ENCODE results near the gene NUDT6.
"Not testable (repeated sequence)": the region's sequence is repeated elsewhere in the genome, so short reads cannot be mapped to it uniquely, and the experiment has no call there.

Gene NUDT6

DNA sequence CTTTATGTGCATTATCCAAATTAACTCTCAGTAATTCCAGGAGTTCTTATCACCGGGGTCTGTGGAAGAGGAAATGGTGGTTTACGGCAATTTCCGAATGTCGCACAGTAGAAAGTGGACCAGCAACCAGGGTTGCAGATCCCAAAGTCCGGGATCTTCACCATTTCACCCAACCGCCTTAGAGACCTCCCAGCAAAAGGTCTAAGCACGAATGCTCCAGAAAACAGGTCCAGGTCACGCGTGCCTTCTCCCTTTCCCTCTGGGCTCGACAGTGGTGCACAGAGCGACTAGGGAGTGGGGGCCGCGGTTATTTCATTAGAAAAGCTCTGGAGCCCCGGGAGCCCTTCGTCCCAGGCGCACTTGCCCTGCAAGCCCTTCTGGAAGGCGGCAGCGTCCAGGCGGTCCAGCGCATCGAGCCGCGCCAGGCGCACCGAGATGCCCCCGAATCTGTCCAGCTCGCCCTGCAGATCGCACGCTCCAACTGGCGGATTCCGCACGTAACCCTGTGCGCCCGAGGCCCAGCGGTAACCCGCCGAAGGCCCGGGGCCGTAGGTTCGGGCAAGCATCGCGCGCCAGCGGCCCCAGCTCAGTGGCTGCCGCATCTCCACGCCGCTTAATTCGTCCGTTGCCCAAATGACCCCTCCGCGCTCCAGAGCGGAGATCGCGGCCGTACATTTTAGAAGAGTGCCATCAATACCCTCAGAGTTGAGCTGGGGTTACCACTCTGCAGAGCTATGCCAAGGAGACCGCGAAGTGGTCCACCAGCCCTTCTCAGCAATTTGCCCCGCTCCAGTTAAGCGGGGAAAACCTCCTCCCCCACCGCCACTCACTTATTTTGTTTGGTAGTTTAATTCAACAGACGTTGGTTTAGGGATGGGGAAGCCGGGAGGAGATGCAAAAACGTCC, at the start of gene NUDT6:
Gene NUDT6, minus strand, starts transcription at position 627 of the 906 bp plus-strand sequence. Its CDS starts 25 bp downstream, at position 602.
- DNase-seq (ENCODE audit: low spot score) = peak; percentile 41

GRCh38 chr4:122968227-122968812, 45.9 kb upstream of the NUDT6 start:
- no peak for DNase-seq (ENCODE audit: low spot score)

DNA sequence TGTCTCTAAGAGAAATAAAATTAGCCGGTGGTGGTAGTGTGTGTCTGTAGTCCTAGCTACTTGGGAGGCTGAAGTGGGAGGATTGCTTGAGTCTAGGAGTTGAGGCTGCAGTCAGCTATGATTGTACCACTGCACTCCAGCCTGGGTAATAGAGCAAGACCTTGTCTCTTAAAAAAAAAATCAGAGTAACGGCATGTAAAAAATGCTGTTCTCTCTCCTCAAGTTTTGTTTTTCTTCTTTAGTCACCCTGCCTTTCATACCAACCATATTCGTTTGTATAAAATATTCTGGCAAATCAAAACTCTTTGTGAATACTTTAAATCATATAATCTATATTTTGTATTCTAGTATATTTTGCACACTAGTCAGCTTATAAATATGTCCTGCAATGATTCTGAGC, 44.8 kb upstream of the NUDT6 start:
- DNase-seq (ENCODE audit: low spot score) = no peak

DNA sequence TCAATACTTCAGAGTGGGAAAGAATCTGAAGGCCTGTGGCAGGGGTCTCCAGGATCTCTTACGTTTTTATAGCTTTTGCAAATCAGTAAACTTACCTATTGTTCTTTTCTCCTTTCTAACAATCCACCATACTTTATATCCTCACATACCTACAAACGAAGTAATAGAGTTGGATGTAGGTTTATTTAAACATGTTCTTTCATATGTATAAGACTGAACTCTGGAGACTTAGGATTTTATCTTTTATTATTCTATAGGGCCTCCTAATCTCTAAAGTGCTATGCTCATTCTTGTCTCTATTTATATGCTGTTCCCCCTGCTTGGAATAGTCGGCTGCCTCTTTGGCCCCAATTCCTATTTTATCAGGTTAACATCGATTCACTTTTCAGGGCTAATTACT, 43.8 kb upstream of the NUDT6 start:
- no peak for DNase-seq (ENCODE audit: low spot score)

GRCh38 chr4:122963216-122963615, 40.8 kb upstream of the NUDT6 start:
- peak; percentile 0 for DNase-seq (ENCODE audit: low spot score)

DNA sequence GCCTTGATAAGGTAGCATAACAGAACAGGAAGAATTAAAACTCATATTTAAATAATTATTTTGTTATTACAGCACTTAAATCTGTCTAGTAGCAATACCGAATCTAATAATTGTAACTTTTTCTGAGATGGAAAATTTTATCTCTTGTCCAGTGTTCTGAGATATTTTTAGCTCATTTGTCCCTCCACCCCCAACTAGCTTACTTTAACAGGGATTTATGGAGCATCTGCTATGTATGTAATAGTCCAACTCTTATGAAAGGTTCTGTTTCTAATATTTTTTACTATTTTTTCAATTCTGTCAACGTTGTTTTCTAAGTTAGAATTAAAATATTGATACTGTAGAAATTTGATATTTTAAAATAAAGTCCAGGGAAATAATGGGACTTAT, 38.2 kb upstream of the NUDT6 start:
- DNase-seq (ENCODE audit: low spot score) = no peak

DNA sequence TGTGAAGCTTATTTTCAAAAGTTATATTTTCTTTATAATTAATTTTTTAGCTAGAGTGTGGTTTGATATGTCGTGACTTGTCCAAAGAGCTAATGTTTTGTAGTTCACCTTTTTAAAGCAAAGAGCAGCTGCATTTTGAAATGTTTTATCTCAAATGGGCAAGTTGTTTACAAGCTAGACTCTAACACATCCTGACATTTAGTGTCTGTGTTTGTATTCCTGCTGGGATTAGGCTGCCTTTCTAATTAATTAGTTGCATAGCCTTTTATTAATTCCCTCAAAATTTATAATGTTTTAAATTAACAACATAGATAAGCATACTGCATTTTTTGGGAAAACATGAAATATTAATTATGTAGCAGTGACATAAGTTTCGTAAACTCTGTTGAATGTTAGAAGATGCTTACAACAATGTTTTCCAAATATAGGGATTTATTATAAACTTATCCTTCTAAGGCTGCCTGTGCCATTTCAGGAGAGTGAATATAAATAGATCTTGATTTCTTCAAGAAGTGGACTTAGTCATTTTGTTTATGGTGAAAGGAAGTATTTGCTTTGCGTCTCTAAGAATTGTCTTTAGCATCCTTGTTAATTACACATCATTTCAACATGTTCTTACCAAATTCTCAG, 37.7 kb upstream of the NUDT6 start:
- DNase-seq (ENCODE audit: low spot score) = no peak

DNA sequence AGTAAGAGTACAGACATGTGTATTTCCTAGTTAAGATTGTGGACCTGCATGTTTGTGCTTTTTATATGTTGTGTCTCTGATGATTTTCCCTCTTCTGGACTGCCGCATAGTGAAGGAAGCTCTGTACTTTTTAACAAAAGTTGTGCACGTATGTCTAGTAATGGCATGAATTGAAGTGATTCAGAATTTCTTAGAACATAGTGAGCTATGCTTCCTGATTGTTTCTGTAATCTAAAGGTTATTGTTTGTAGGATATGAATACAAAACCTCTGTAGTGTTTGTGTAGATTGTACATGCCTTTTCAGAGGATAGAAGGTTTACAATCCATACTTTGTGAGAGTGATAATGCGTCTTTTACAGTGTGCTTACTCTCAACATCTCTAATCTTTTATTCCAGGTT, 37.0 kb upstream of the NUDT6 start:
- no peak for DNase-seq (ENCODE audit: low spot score)

DNA sequence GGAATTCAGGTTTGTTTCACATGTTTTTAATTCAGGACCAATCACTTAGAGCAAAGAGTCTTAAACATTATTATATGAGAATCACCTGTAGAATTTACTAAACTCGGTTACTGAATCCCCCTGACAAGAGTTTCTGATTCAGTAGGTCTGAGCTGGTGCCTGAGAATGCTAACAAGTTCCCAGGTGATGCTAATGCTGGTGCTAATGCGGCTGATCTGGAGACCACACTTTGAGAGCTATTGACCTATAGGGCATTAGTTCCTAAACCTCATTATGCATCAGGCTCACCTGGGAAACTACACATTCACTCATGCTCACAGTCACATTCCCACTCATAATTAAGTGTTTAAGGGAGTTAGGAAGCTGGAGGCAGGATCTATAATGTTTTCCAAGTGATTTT, 36.1 kb upstream of the NUDT6 start:
- no peak for DNase-seq (ENCODE audit: low spot score)

DNA sequence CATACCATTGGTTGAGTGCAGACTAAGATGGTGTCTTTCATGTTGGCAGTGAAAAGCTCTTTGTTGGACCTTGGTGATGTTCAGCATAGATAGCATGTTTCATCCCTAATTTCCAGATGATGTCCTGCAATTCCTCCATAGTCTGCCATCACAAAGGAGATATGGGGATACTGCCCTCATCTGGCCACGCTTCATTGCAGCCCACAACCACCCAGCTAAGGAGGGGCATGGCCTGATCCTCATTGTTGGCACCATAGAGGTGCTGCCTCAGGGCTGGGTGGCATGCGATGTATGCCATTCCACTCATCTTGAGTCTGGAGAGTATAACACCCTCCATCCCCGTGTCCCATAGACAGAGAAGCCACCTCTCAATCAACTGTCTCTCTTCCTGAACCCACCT, 31.5 kb upstream of the NUDT6 start:
- no peak for DNase-seq (ENCODE audit: low spot score)

GRCh38 chr4:122952028-122952427, 29.6 kb upstream of the NUDT6 start:
- DNase-seq (ENCODE audit: low spot score) = no peak

GRCh38 chr4:122948671-122949070, 26.3 kb upstream of the NUDT6 start:
- no peak for DNase-seq (ENCODE audit: low spot score)

GRCh38 chr4:122946142-122946541, 23.7 kb upstream of the NUDT6 start:
- DNase-seq (ENCODE audit: low spot score) = no peak

- not testable (repeated sequence) for DNase-seq (ENCODE audit: low spot score)
Observed at GRCh38 chr4:122945136-122945535, 22.7 kb upstream of the NUDT6 start.

DNA sequence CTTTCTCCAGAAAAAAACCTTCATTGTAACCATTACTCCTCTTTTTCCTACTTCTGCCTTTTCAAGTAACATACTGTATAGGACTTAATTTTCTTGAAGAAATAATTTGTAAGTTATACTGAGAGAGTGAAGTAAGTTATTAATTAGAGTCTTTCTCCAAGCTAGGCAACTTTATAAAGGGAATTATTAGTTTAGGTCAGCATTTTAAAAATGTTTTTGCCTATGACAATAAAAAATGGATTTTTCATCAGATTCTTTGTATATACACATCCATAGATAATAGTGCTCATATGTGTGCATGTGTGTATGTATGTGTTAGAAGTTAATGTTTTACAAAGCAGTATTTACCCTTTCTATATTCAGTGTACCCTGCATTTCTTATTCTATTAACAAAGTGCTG, 10.4 kb upstream of the NUDT6 start:
- no peak for DNase-seq (ENCODE audit: low spot score)

- no peak for DNase-seq (ENCODE audit: low spot score)
Observed at GRCh38 chr4:122930862-122931261, 8.5 kb upstream of the NUDT6 start.

DNA sequence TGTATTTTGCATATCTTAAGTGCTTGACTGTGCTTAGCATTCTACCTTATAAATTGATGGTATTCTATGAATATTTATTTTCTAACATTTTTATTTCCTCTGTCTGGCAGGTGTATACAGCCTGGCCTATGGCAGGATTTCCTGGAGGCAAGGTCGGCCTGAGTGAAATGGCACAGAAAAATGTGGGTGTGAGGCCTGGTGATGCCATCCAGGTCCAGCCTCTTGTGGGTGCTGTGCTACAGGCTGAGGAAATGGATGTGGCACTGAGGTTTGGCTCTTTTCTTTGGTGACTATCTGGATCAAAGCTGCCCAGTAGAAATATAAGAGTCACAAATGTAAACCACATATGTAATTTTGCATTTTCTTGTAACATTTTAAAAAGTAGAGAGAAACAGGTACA, 6.5 kb upstream of the NUDT6 start:
- DNase-seq (ENCODE audit: low spot score) = no peak

DNA sequence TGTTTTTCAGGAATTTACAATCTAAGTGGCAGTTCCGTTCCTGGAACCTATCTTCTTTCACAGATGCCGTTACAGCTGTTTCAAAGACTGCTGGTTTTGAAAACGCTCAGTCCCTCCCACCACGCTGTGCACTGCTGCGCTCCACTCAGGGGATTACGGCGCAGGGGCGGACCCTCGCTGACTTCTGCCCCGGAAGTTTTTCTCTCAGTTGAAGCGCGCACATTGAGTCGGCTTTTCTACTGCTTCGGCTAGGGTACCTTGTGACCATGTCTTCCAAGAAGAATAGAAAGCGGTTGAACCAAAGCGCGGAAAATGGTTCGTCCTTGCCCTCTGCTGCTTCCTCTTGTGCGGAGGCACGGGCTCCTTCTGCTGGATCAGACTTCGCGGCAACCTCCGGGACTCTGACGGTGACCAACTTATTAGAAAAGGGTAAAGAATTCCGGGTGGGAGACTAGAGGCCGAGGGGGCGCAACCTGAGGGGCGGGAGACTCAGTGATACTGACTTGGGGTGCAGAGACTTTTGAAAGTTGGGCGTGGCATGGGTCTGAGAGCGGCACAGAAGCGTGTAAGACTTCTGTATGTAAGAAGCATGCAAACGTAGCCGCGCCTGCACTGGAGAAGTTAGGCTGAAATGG, 597 bp upstream of the NUDT6 start:
- peak; percentile 70 for DNase-seq (ENCODE audit: low spot score)

GRCh38 chr4:122921300-122921699, 1.1 kb downstream of the NUDT6 start:
- DNase-seq (ENCODE audit: low spot score) = no peak

DNA sequence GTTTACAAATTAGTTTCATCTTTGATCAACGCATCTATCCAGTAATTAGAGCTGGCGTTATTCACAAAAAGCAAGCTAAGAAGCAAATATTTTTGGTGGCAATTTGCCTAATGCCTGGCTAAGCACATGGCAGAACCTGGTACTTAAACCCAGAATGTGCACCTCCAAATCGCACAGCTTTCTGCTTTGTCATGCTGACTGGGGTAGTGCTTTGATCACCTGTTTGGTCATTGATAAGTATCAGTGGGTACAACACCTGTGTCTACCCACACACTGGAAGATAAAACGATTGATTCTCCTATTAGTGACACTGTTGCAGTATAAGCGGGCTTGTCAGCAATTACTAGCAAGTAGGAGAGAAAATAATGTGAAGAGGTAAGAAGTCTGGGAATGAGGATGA, 1.9 kb downstream of the NUDT6 start:
- DNase-seq (ENCODE audit: low spot score) = no peak

DNA sequence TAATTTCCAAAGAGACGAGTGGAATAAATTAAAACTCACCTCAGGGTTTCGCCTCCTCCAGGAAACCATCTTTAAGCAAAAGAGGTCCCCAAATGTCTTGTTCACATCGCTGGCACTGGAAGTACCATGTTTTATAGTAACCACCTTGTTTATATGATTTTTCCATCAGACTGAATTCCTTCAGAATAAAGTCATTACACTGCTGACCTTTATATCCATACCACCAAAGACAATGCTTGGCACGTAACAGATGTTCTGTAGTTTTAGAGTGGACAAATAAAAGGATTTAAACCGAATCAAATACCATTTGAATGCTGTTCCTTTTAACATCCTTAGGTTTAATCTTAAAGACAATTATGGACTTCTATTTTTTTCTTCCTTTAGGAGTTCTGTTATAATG, 4.7 kb downstream of the NUDT6 start:
- no peak for DNase-seq (ENCODE audit: low spot score)

DNA sequence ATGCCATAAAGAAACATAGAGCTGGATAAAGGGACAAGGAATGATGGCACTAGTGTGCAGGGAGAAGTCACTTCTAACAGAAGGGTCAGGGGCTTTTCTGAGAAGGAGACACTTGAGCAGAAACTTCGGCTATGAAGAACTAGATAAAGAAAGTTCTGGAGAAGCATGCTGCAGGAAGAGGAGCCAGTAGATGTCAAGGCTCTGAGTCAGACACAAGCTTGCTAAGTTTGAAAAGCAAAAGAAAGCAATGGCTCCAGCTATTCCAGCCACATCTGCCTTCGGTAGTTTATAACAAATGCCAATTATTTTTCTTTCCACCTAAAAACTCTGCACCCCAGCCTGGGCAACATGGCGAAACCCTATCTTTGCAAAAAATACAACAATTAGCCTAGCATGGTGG, 7.5 kb downstream of the NUDT6 start:
- DNase-seq (ENCODE audit: low spot score) = no peak

Data from HuH-7 (cell line).